Subcutaneous adipose tissue (tissue), 4 donors: ENCODE results near the gene RRAS2. TPM values are rescaled to one million over a fixed set of nuclear protein-coding genes. Genes with fewer than 3 reads are reported as not detected.

ENCODE experiments used
- total RNA-seq, 4 donors: library from RNA; depleted of rRNA; stranded (reverse); fragments of >200 nt; gene quantifications; one replicate each; pipeline ENCODE4 v1.1.0, GENCODE V29; 2016
- TF ChIP-seq, protein P1 (sequence below): fragments of 450-650 bp; IDR thresholded peaks from one replicate; pipeline ENCODE4 v1.5.1; 2016; ENCODE audit warnings: low read depth, mild to moderate bottlenecking, control low read depth, antibody characterized with exemption, moderate library complexity

The RRAS2 gene
- total RNA-seq, 4 donors from 2014 or later, result 56.9 to 95.4 (median 64.6) TPM

DNA sequence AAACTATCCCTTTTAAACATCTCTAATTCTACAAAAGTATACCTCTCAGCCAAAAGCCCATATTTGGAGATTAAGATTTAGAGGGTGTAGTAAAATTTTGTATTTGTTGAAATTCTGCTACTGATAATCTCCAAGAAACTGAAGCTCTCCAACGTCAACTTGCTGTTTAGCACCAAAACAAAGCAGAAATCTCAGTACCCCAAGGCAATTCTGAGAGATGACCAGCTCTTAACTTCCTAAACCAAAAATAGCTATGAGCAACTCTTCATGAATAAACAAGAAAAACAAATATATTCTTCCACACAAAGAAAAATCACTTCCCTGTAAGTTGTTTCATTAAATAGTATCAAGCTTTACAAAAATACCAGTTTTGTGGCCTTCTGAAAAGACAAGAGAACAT is 13.3 kb downstream of the RRAS2 start:
- TF ChIP-seq, protein P1, sequence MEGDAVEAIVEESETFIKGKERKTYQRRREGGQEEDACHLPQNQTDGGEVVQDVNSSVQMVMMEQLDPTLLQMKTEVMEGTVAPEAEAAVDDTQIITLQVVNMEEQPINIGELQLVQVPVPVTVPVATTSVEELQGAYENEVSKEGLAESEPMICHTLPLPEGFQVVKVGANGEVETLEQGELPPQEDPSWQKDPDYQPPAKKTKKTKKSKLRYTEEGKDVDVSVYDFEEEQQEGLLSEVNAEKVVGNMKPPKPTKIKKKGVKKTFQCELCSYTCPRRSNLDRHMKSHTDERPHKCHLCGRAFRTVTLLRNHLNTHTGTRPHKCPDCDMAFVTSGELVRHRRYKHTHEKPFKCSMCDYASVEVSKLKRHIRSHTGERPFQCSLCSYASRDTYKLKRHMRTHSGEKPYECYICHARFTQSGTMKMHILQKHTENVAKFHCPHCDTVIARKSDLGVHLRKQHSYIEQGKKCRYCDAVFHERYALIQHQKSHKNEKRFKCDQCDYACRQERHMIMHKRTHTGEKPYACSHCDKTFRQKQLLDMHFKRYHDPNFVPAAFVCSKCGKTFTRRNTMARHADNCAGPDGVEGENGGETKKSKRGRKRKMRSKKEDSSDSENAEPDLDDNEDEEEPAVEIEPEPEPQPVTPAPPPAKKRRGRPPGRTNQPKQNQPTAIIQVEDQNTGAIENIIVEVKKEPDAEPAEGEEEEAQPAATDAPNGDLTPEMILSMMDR, result no peak

GRCh38 chr11:14342906-14343305 is 16.1 kb downstream of the RRAS2 start:
- TF ChIP-seq, protein P1, result no peak

DNA sequence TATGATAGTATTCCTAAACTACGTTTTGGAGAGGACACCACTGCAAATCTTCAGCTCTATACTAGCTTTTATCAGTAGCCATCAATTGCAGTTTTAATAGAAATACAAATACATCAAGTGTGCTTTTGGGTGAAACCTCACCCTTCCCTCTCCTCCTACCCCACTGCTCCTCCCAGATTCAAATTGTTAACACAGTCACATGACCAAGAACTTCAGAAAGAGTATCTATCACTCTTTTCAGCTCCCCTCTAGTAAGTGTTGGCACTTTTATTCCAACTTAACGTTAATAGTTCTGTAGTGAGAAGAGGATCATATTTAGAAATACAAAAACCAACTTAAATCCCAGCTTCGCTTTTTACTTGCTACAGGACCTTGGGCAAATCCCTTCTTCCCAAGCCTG is 17.0 kb downstream of the RRAS2 start:
- TF ChIP-seq, protein P1, result no peak

DNA sequence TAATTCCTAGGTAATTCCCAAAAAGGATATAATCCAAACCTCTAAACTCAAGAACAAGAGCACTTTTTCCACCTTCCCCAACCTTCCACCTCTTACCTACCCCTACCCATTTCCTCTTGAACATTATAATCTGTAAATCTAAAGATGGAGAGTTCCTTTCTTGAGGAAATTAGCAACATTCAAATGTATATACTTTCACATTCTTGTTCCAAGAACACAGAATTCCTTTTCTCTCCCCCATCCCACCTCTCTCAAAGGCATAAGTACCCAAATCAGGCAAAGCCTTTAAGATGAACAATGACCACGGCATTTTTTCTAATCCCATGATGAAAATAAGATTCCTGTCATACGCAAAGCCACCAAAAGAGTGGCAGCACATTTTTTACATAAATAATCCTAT is 18.3 kb downstream of the RRAS2 start:
- TF ChIP-seq, protein P1, result no peak

DNA sequence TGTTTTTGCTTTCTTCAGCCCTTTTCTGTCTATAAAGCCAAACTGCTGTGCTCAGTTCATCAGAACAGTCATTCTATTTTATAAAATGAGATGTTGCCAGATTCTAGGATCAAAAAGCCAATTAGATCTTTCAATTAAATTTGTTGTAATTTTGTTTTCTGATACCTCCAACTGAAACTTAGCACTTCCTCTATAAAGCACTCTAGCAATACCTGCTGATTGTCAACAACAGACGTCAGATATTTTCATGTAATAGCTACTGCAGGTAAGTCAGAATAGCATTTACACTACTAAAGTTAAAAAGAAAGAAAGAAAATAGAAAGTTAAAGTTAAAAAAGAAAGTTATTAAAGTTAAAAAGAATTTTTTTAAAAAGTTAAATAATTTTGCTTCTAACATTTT is 19.6 kb downstream of the RRAS2 start:
- TF ChIP-seq, protein P1, result no peak

DNA sequence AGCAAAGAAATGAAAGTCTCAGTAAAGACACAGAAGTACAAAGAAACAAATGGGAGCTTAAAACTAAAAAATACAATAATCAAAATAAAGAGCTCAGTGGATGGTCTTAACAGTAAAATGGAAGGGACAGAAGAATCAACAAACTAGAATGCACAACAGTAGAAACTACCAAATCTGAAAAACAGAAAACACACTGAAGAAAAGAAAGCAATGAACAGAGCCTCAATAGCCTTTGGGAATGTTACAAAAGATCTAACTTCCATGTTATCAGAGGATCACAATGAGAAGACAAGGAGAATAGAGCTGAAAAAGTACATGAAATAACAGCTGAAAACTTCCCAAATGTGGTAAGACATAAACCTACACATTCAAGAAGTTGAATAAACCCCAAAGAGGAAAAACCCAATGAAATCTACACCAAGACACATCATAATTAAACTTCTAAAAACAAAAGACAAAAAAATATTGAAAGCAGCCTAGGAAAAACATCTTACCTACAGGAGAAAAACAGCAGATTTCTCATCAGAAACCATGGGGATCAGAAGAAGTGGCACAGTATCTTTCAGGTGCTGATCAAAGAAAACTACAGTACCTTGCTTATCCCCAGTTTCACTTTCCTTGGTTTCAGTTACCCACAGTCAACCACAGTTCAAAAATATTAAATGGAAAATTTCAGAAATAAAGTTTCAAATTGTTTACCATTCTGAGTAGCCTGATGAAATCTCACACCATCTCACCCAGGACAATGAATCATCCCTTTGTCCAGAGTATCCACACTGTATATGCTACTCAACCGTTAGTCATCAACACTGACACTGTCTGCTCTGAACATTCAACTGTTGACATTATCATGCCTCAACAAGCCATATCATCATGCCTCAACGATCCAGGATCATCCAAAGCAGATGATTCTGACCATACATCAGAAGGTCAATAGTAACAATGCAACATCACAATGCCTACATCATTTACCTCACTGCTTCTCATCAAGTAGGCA is 22.2 kb downstream of the RRAS2 start:
- TF ChIP-seq, protein P1, result no peak

DNA sequence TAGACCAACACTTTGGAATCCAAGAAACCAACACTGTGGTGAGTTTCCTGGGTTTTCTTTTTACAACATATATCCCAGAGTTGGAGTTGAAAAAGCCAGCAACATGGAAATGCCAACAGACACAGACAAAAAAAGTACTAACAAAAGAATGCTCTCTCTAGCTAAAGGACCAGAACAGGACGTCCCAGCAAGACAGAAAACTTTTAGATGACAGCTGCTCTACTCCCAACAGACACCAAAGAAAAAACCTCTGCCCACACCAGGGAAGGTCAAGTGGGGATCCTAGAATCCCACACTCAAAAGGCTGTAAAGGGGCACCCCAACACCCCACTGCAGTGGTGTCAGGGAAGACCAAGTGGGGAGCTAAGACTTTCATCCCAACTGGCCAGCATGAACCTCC is 23.3 kb downstream of the RRAS2 start:
- TF ChIP-seq, protein P1, result no peak
